GM21619 (cell line): Measurements from ENCODE around the gene ROCK2.
"Not testable (repeated sequence)": the region's sequence is repeated elsewhere in the genome, so short reads cannot be mapped to it uniquely, and the experiment has no call there.

Source experiments
- ATAC-seq: cut with Tn5 transposase; IDR thresholded peaks from one replicate; pipeline ENCODE4 v1.9.1; 2021; ENCODE audit not compliant: unreplicated experiment

Gene ROCK2

GRCh38 chr2:11342551-11343367 lies 1.7 kb downstream of the ROCK2 start:
- ATAC-seq: no peak

- ATAC-seq: no peak
These were observed 3.7 kb downstream of the ROCK2 start for GRCh38 chr2:11340717-11341116.

- no peak for ATAC-seq
These were observed 4.8 kb downstream of the ROCK2 start for GRCh38 chr2:11339508-11340083.

GRCh38 chr2:11338580-11338979 lies 5.9 kb downstream of the ROCK2 start:
- no peak for ATAC-seq

GRCh38 chr2:11337909-11338308 lies 6.5 kb downstream of the ROCK2 start:
- ATAC-seq: no peak

GRCh38 chr2:11336189-11336588 lies 8.2 kb downstream of the ROCK2 start:
- no peak for ATAC-seq

- no peak for ATAC-seq
These were observed 10.8 kb downstream of the ROCK2 start for GRCh38 chr2:11333427-11334183.

- no peak for ATAC-seq
These were observed 11.8 kb downstream of the ROCK2 start for GRCh38 chr2:11332596-11332995.

- no peak for ATAC-seq
These were observed 13.8 kb downstream of the ROCK2 start for GRCh38 chr2:11330457-11331142.

- ATAC-seq: no peak
These were observed 14.7 kb downstream of the ROCK2 start for GRCh38 chr2:11329776-11330175.

GRCh38 chr2:11328522-11328921 lies 15.9 kb downstream of the ROCK2 start:
- ATAC-seq: not testable (repeated sequence)

GRCh38 chr2:11327871-11328270 lies 16.6 kb downstream of the ROCK2 start:
- ATAC-seq: no peak

GRCh38 chr2:11326677-11327211 lies 17.7 kb downstream of the ROCK2 start:
- no peak for ATAC-seq

GRCh38 chr2:11325961-11326676 lies 18.3 kb downstream of the ROCK2 start:
- no peak for ATAC-seq

GRCh38 chr2:11321847-11322246 lies 22.6 kb downstream of the ROCK2 start:
- ATAC-seq: no peak

- no peak for ATAC-seq
These were observed 23.5 kb downstream of the ROCK2 start for GRCh38 chr2:11320698-11321492.

GRCh38 chr2:11319939-11320338 lies 24.5 kb downstream of the ROCK2 start:
- ATAC-seq: no peak

- no peak for ATAC-seq
These were observed 29.2 kb downstream of the ROCK2 start for GRCh38 chr2:11315074-11315705.

GRCh38 chr2:11314487-11314886 lies 29.9 kb downstream of the ROCK2 start:
- ATAC-seq: no peak
